Prostate gland (tissue), 2 donors: Measurements from ENCODE around the gene TMEM242.

Source experiments
- CTCF ChIP-seq, 4 experiments: fragments of 200-600 bp in 2 of 4; fragments of 450-650 bp in 2 of 4; sonication (generic) in 2 of 4; IDR thresholded peaks; 1 replicate in 3 of 4; 2 replicates in 1 of 4; pipeline ENCODE4 v1.5.1; 2016 to 2019; ENCODE audit warnings: antibody characterized with exemption in 4 of 4, mild to moderate bottlenecking in 2 of 4, moderate library complexity in 2 of 4
- POLR2A ChIP-seq: fragments of 450-650 bp; IDR thresholded peaks from one replicate; pipeline ENCODE4 v1.6.1; 2016; ENCODE audit warnings: antibody characterized with exemption, mild to moderate bottlenecking
- POLR2AphosphoS5 ChIP-seq: sonication (generic); formaldehyde crosslinking; IDR thresholded peaks from one replicate; pipeline ENCODE4 v1.6.1; 2017; ENCODE audit warnings: antibody characterized with exemption

- no peak for TF ChIP-seq POLR2A
- TF ChIP-seq CTCF (IDR thresholded peaks at IDR 0.05): no peak
- no peak for TF ChIP-seq POLR2AphosphoS5
Observed at GRCh38 chr6:157268396-157268795, 54.9 kb downstream of the TMEM242 start.
